NCI-H2107 treated with DMSO at 0.1 percent for 48 hours (cell line): ENCODE data around the gene PCSK5.

Experiments used
- DNase-seq: peaks from one replicate; lab custom pipeline; 2025; ENCODE audit not compliant: unreplicated experiment; lab: John Stamatoyannopoulos, UW

The PCSK5 gene

DNA sequence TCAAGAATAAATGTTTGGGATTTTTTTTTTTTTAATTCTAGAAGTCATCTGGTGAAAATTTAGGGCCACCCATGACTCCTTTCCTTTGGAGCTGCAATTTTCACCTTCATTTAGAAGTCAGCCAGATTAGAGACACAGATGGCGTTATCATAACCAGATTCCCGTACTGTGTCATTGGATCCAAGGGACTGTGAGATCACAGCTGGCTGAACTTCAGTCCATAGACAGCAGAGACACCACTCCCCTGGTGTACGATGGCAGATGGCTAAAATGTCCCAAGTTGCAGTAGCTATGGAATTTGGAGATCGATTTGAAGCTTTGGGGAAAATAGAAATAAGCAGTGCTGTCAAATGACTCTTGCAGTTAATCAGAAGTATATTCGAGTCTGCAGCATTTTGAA is 287.5 kb downstream of the PCSK5 start:
- DNase-seq = no peak

DNA sequence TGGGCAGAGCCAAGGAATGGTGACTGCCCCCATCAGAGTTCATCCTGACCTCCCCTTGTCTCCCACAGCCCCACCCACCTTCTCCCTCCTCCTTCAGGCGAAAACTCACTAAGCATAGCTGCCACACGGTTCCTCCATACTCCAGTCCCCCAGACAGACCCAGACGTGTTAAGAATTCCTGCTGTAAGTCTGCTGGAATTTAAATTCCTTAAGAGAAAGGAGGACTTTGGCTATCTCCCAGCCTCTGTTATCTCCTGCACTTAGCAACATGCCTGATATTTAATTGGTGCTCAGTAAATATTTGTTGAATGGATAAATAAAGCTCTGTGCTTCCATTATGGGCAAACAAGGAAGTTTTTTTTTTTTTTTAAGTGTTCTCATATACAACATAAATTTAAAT is 290.1 kb downstream of the PCSK5 start:
- DNase-seq = no peak

DNA sequence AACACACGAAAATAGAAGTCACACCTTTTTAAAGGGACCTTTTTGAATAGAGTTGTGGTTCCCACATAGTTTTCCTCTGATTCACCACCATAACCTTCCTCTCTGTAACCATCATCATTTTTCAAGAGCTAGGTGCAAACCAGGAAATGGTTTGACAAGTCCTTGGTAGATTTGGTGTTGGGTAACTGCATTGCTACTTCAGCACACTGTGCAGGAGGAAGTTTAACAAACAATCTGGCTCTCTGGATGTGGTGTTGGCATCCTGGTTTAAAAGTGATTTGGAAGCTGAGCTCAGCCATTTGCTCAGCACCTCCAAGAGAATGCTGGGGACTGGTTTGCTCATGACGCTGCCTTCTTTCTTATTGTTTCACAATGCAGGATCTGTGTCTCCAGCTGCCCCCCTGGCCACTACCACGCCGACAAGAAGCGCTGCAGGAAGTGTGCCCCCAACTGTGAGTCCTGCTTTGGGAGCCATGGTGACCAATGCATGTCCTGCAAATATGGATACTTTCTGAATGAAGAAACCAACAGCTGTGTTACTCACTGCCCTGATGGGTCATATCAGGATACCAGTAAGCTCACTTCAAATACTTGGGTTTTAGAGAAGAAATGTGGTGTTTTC is 290.7 kb downstream of the PCSK5 start:
- no peak for DNase-seq

DNA sequence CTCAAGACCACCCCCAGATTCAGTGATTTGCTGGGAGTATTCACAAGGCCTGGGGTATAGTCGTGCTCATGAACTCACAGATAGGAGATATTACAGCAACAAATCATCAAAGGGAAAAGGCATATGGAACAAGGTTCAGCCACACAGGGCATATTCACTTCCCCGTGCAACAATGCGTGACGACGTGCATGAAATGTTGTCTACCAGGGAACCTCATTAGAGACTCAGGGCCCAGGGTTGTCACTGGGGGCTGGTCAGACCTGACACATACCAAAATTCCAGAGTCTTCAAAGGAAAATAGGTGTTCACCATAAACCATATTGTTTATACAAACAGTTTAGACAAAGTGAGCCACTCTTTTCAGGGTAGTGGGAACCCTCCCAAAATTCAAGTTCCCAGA is 291.3 kb downstream of the PCSK5 start:
- no peak for DNase-seq

DNA sequence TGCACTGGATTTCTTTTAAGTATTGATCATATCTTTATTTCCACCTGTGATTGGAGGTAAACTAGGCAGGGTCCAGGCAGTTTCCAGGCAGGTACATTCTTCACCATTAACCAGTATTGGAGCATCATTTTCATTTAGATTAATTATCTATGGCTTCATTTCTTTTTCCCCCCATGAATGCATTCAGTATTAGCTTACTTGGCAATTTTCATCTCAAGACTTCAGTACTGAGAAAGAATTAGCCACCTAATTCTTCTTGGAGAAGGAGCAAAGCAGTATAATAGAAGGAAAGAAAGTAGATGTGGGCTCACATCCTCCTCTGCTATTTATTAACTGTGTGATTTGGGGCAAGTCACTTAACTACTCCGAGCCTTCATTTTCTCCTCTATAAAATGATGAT is 295.0 kb downstream of the PCSK5 start:
- DNase-seq = no peak

DNA sequence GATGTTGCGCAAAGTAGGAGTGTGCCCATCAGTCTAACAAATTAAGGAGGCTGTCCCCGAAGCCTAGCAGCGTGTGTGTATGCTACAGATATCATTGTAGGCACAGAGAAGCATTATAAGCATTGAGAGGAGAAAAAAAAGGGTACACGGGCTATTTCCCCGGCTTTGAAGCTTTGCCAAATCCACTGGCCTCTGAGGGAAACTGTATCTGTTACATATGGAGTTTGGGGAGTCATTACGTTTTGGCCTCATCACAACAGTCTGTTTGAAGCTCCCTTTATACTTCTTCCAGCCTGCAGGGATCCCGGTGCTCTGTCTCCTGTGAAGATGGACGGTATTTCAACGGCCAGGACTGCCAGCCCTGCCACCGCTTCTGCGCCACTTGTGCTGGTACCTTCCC is 297.8 kb downstream of the PCSK5 start:
- DNase-seq = no peak

DNA sequence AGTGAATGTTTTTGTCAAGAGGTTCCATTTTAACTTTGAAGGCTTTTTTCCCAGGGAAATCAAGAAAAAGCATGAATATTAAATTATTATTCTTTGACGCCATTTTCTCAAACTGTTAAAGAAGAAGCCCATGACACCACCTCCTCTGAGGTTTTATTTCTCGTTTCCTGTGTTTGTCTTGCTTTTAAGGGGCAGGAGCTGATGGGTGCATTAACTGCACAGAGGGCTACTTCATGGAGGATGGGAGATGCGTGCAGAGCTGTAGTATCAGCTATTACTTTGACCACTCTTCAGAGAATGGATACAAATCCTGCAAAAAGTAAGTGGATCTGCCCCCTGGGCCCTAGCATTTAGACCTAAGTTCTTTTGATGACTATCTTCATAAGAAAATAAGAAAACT is 298.4 kb downstream of the PCSK5 start:
- no peak for DNase-seq

DNA sequence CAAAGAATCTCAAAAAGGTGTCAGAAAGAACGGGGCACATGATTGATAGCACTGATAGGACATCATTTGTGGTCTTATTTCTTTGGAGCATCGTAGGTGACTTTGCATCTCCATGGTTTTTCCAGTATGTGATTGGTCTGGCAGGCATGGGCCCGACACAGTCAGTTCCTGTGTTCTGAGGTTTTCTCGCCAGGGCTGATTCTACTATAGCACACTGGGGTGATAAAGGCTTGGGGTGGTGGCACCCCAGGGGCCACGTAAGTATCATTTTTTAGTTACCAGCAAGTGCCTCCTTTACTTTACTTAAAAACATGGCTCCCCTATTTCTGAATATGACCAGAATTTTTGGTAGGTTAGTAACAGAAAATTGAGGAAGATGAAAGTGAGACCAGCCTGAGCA is 301.0 kb downstream of the PCSK5 start:
- DNase-seq = no peak

DNA sequence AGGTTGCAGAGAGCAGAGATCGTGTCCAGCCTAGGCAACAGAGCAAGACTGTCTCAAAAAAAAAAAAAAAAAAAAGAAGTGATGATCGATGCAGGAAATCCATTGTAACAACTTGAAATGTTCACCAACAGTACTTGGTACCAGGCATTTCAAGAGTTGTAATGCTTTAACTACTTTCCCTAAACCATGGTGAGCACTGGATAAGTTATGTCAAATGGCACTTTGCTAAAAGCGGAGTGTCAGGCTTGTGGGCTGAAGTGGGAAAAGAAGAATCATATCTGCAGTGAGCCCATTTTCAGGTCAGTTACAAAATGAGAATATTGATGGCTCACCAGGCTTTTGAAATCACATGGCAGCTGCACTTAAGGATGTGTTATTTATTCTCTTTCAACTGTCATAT is 301.5 kb downstream of the PCSK5 start:
- DNase-seq = no peak

DNA sequence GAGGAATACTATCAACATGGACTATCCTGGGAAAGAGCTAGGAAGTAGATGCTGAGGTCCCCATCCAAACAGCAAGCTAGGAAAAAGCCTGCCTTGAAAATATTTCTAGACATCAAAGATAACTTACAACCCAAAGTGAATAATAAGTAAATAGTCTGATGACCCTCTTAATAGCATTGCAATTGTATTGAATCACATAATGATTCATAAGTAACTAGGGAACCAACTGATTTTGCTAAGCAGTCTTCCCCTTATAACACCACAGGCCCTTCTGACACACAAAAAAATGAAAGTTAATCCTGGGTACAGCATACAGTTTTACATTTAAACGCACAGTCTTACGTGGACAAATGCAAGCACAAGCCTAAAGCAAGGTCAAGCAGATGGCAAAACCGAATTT is 304.4 kb downstream of the PCSK5 start:
- DNase-seq = no peak

DNA sequence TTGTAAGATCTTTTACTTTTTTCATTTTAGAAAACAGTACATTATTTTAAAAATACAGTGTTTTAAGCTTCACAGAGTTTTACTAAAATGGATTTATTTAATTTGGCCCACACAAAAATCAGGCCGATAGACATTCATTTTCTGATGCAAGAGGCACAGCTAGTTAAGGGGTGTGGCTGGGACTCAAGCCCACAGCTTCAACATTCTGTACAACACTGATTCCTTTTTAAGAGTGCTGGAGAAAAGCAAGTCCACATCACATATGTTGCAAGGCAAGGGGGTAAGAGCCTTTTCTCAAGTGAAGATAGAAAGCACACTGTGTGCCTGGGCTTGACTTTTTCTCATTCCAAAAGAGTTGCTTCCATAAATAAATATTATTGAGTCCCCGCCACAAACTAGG is 307.9 kb downstream of the PCSK5 start:
- DNase-seq = no peak

DNA sequence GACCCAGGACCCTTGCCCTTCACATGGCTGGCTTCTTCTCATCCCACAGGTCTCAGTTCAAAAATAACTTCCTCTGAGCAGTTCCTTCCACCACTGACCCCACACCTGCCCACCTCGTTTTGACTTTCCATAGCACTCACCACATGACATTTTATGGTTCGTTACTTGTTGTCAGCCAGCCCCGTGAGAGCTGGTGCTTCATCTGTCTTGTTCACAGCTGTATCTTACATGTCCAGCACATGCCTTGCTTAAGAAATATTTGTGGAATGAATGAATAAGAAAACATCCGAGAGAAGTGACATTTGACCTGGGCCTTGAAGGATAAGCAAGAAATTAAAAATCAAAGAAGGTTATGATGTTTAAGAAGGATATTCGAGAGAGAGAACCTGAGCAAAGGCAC is 309.8 kb downstream of the PCSK5 start:
- no peak for DNase-seq

DNA sequence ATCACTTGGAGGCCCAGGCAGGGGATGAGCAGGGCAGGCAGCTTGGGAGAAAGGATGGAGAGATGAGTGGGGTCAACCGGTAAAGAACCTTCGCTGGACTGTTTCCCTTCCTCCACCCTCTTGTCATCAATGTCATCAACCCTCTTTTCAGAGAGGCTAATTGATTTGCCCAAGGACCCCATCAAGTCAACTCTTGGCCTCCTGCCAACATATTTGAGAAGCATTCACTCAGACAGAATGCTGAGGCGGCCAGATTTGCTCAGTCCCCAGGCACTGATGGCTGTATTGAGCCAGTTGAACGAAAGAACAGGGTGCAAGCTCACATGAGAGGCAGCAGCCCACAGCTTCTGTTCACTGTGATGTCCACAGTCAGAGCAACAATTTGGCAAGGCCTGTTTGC is 310.3 kb downstream of the PCSK5 start:
- DNase-seq = no peak

DNA sequence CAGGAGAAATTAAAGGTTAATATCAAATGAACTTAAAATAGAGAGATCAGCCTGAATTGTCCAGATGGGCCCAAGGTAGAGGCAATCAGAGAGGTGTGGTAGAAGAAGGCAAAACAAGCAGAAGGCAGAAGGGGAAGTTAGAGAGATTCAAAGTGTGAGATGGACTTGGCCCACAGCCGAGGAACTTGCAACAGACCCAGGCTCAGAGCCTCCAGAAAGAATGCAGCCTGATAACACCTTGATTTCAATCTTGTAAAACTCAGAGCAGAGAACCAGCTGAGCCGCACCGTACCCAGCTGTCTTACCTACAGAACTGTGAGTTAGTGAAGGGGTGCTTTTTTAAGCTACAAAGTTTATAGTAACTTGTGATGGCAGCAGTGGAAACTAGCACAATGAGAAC is 312.9 kb downstream of the PCSK5 start:
- DNase-seq = no peak

DNA sequence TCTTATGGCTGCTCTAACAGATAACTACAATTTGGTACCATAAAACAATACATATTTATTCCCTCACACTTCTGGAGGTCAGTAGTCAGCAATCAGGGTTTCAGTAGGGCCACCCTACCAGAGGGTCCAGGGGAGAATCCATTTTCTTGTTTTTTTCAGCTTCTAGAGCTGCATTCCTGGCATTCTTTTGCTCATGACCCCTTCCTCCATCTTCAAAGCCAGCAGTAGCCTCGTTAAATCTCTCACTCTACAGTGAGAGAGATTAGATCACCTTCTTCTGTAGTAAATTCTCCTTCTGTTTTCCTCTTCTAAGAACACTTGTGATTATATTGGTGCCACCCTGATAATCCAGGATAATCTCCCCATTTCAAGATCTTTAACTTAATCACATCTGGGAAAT is 316.3 kb downstream of the PCSK5 start:
- no peak for DNase-seq

DNA sequence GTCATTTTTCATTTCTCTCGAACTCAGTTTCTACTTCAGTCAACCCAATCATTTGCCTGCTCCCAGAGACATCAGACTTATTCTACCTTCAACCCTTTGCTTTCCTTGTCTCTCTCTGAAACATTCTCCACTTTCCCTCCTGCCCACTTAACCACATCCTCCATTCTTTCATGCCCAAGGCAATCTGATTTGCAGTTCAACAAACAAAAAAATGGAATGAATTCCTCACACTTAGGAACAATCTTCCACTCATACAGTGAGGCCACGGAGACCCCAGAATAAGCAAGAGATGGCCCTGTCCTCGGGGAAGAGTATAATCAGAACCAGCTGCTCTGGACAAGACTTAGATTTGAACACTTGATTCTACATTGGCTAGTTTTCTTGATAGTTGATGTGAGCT is 323.3 kb downstream of the PCSK5 start:
- no peak for DNase-seq

DNA sequence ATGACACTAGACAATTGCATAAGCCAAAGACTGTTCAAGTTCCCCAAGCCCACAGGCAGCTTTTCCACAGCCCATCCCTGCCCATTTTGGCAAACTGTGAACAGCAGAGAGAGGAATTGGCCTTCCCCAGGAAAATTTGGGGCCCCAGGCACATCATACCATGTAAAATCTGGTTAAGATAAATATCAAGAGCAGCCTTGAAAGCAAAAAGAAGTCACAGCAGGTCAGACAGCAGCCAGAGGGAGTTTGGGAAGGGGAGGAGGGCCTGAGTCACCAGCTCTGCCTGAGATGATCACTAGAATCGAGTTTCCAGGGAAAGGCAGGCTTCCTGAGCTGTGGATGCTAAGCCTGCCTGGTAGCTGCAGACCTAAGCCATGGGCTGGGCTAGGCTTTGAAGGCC is 324.6 kb downstream of the PCSK5 start:
- DNase-seq = no peak

DNA sequence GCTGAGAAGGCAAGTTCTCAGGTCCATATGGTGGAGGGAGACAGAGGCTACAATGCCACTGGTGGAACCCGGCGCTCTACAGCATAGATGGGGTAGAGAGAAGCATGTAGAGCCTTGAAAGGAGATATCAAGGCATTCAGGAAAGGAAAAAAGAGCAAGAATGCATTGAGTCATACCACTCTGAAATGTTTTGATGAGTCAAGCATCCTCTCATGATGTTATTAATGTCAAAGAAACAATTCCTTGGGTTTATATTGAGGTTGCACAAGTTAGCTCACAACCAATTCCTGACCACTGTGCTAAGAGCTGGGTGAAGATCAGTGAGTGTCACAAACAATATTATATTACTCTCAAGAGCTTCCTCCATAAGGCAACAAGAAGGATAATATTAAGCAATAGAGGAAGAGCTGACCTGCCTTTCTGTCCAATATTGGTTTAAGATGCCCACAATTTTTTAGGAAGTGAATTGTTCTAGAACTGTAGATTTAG is 325.7 kb downstream of the PCSK5 start:
- DNase-seq = no peak

DNA sequence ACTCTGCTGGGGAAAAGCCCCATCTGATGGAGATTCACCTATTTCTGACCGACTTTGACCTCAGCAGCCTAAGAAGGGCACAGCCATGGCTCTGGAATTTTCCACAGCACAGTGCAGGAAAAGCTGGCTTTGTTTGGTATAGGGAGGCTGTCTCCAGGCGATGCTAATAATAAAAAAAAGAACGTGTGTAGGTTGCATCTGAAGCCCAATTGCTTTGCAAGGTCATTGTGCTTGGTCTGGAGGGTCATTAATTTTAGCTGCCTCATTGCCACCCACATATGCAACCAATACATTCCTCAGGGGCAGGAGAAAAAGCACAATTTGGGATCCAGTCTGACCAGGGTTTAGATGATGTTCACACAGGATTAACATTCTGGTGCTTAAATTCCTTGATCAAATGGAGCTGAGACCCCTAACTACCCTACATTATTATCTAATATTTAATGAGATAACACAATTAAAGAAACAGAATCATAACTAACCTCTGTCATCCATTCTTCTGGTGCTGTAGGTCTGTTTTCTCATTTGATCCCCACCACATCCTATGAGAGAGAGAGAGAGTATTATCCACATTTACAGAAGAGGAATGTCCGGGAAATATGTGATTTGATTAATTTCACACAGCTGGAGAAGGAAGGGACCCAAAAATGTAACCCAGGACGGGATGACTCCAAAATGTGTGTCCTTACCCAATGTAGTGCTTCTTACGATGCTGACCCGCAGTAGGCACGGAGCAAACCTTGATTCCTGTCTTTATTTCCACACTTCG is 327.8 kb downstream of the PCSK5 start:
- no peak for DNase-seq

DNA sequence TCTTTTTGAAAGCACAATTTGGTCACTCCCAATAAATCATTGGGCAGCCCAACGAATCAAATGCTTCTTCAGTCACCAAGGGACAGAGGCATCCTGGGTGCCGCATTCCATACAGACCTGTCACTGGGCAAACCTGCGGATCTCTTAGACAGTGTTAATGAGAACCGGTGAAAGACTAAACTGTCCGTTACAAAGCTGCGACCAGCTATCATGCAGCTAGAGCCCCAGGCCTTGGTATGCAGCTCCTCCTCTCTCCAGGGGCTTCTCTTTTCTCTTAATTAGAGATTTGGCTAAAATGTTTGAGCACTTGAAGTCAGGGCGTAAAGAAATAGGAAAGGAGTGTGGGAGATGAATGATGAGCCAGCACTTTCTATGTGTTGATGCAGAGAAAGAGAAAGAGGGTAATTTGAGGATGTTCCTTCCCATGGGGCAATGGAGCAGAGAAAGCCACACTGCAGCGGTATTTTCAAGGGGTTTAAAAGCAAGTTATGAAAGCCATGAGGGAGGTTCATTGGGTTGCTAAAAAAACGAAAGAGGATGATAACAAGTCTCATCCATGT is 328.5 kb downstream of the PCSK5 start:
- DNase-seq = no peak

DNA sequence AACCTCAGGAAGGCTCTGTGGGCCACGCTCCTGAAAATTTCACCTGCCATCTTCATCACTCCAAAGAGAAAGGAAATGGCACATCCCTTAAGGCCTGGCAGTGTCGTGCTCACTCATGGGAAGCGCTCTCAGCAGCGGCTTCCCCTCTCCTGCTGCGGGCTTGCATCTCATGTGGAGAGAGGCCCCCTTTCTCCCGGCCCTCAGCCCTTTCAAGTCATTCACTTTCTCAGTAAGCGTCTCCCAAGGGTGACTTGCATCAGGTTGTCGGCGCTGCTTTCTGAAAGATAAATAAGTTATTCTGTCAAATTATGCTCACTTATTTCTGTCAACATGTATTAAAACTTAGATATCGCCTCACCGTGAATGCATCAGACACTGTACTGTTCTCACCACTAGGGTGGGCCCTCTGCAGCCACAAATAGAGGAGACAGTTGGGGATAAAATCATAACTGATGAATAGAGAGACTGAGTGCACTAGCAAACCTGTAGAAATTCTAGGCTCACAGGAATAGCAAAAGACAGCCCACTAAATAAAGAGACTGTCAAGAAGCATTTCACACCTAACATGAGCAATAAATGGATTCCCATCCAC is 329.2 kb downstream of the PCSK5 start:
- no peak for DNase-seq

DNA sequence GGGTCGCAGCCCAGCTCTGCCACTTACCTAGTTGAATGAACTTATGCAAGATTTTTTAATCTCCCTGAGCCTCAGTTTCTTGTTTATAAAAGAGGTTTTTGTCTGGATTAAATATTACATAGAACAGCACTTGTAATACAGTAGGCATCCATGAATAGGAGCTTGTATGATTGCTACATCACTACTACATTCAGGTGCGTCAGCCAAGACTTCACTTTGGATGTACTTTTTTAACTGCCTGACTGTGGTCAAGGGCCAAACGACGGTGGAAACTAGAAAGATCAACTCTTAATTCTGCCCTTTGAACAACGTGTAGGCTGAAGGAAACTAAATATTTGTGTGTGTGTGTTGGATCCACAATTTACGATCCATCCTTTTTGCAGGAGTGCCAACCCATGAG is 330.9 kb downstream of the PCSK5 start:
- no peak for DNase-seq
